GM12878 (cell line): ENCODE data around the gene NAALAD2. TPM values are rescaled to one million over a fixed set of nuclear protein-coding genes. Genes with fewer than 3 reads are reported as not detected.

Source experiments
- ATAC-seq: fragments of 200-7000 bp; cut with Tn5 transposase; 3 replicates; pipeline ENCODE4 v1.9.1; 2020; ENCODE audit warnings: mild to moderate bottlenecking, moderate library complexity
- BruUV-seq: library from RNA; stranded (reverse); fragments of 400-500 nt; replicated peaks from 2 replicates; lab custom pipeline; 2021; lab: Mats Ljungman, UMichigan
- CTCF ChIA-PET: fragments of 300-600 bp; sonication (Branson Sonifier 250); formaldehyde crosslinking; extraction: SDS; loops from one replicate; lab custom pipeline; 2021; ENCODE audit warnings: inconsistent platforms; lab: Yijun Ruan, JAX
- POLR2A ChIA-PET: fragments of 350-600 bp; formaldehyde crosslinking; extraction: SDS; loops from one replicate; lab custom pipeline; 2021; ENCODE audit warnings: inconsistent platforms; lab: Charles Lee
- RAD21 ChIA-PET: fragments of 300-600 bp; sonication (Branson Sonifier 250); formaldehyde crosslinking; loops from one replicate; lab custom pipeline; 2023; ENCODE audit warnings: antibody characterized with exemption; ENCODE audit not compliant: unreplicated experiment; lab: Charles Lee
- SMC1A ChIA-PET: fragments of 300-600 bp; sonication (Branson Sonifier 250); formaldehyde crosslinking; loops from one replicate; lab custom pipeline; 2023; ENCODE audit not compliant: unreplicated experiment, uncharacterized antibody; lab: Charles Lee
- DNase-seq: peaks from one replicate; pipeline ENCODE4 v3.0.0-alpha.2; 2011; ENCODE audit warnings: low read depth, low spot score
- FAIRE-seq: peaks from 3 replicates; lab custom pipeline; 2011; peaks lifted over from hg19 to GRCh38; lab: Jason Lieb, UNC
- H2AFZ ChIP-seq: 2 replicates; pipeline ENCODE4 v1.6.0; 2011; ENCODE audit warnings: low read depth, low read length, control low read depth; ENCODE audit not compliant: control insufficient read depth
- H3K27ac ChIP-seq: 2 replicates; pipeline ENCODE4 v1.5.1; 2011; ENCODE audit warnings: control low read depth; ENCODE audit not compliant: control insufficient read depth, insufficient read depth
- H3K27me3 ChIP-seq, 2 experiments: replicated peaks in 1 of 2; 2 replicates each; pipeline versions ENCODE4 v1.6.0 to v1.6.1; 2011; ENCODE audit warnings: low read length in 1 of 2; ENCODE audit not compliant: control insufficient read depth in 2 of 2, insufficient read depth in 2 of 2
- H3K36me3 ChIP-seq, 2 experiments: 2 replicates each; pipeline ENCODE4 v1.5.1; 2011; ENCODE audit warnings: low read length in 1 of 2; ENCODE audit not compliant: control insufficient read depth in 2 of 2, insufficient read depth in 2 of 2
- H3K4me1 ChIP-seq: 2 replicates; pipeline ENCODE4 v1.6.1; 2011; ENCODE audit warnings: mild to moderate bottlenecking, low read length, moderate library complexity, mixed read lengths; ENCODE audit not compliant: control insufficient read depth, insufficient read depth
- H3K4me2 ChIP-seq: 2 replicates; pipeline ENCODE4 v1.6.0; 2011; ENCODE audit warnings: control low read depth; ENCODE audit not compliant: control insufficient read depth, insufficient read depth
- H3K4me3 ChIP-seq: fragments of 200-600 bp; sonication (generic); 2 replicates; pipeline ENCODE4 v1.5.1; 2016
- H3K79me2 ChIP-seq: 2 replicates; pipeline ENCODE4 v1.6.0; 2011; ENCODE audit warnings: low read length; ENCODE audit not compliant: control insufficient read depth, insufficient read depth
- H3K9ac ChIP-seq: 2 replicates; pipeline ENCODE4 v1.8.0; 2011; ENCODE audit warnings: low read length, control low read depth, mixed read lengths; ENCODE audit not compliant: control insufficient read depth, insufficient read depth
- H3K9me3 ChIP-seq: replicated peaks from 3 replicates; pipeline ENCODE4 v1.5.1; 2011; ENCODE audit warnings: mild to moderate bottlenecking, low read length; ENCODE audit not compliant: control insufficient read depth, insufficient read depth
- H4K20me1 ChIP-seq: 2 replicates; pipeline ENCODE4 v1.6.0; 2011; ENCODE audit not compliant: control insufficient read depth, insufficient read depth
- BACH1 ChIP-seq: fragments of 450-650 bp; IDR thresholded peaks from 2 replicates; pipeline ENCODE4 v1.6.1; 2017; ENCODE audit warnings: mild to moderate bottlenecking, borderline replicate concordance
- DPF2 ChIP-seq: fragments of 450-650 bp; IDR thresholded peaks from 2 replicates; pipeline ENCODE4 v1.6.1; 2017; ENCODE audit warnings: mild to moderate bottlenecking
- NFIC ChIP-seq: IDR thresholded peaks from 2 replicates; pipeline ENCODE4 v1.6.1; 2012; ENCODE audit warnings: low read depth, mild to moderate bottlenecking, inconsistent platforms, low read length, moderate library complexity
- RAD21 ChIP-seq: IDR thresholded peaks from 2 replicates; pipeline ENCODE4 v1.6.1; 2011; ENCODE audit warnings: mild to moderate bottlenecking, low read depth, low read length, moderate library complexity; ENCODE audit not compliant: insufficient read depth
- SMC3 ChIP-seq: IDR thresholded peaks from 2 replicates; pipeline ENCODE4 v1.6.1; 2011; ENCODE audit warnings: low read length, improper control_type of control experiment, borderline replicate concordance
- SUPT20H ChIP-seq: IDR thresholded peaks from 2 replicates; pipeline ENCODE4 v1.6.1; 2011; ENCODE audit warnings: low read depth, mild to moderate bottlenecking, low read length, moderate library complexity, borderline replicate concordance; ENCODE audit not compliant: control insufficient read depth
- WGBS: methylation state at CpG from one replicate; pipeline ENCODE4 v1.1.6; 2016; ENCODE audit warnings: low lambda C conversion rate; ENCODE audit not compliant: insufficient replicate concordance, insufficient coverage; ENCODE audit errors: missing lambda C conversion rate; 5-methylcytosine and 5-hydroxymethylcytosine counted together
- in situ Hi-C: fragments of 300-500 bp; cut with MboI; formaldehyde crosslinking; loops from 9 replicates; pipeline ENCODE4 v1.14.3; 2018; ENCODE audit warnings: mixed read lengths
- intact Hi-C: fragments of 100-400 bp; cut with micrococcal nuclease; formaldehyde crosslinking; loops from one replicate; pipeline ENCODE4 v1.14.2; 2022; ENCODE audit not compliant: unreplicated experiment
- polyA plus RNA-seq, 11 experiments: library from polyadenylated mRNA; depleted of rRNA in 4 of 11; unstranded in 6 of 11; stranded (reverse) in 5 of 11; fragments of >200 nt; fragmentation: Nextera tagmentation in 4 of 11; fragmentation: Illumina TruSeq in 1 of 11; extraction: Ambion mirVana in 4 of 11; extraction: Trizol in 1 of 11; gene quantifications; 1 replicate in 1 of 11; 2 replicates in 10 of 11; pipeline versions ENCODE4 v1.2.1 to v1.2.3, GENCODE V29; 2011 to 2016; ENCODE audit warnings: inconsistent platforms in 2 of 11, missing spikeins in 2 of 11, low read depth in 1 of 11
- total RNA-seq, 4 experiments: library from RNA; depleted of rRNA in 3 of 4; stranded (reverse); fragments of >200 nt in 3 of 4; fragmentation: Illumina TruSeq in 1 of 4; extraction: Trizol in 1 of 4; gene quantifications; 2 replicates each; pipeline versions ENCODE4 v1.2.1 to v1.2.3, GENCODE V29; 2013 to 2021
- TF ChIP-seq, protein P1 (sequence below): IDR thresholded peaks from 2 replicates; pipeline ENCODE4 v1.6.1; 2011; ENCODE audit warnings: low read depth, low read length, improper control_type of control experiment, borderline replicate concordance
- TF ChIP-seq, protein P2 (sequence below): fragments of 450-650 bp; IDR thresholded peaks from 2 replicates; pipeline ENCODE4 v1.6.1; 2016; ENCODE audit warnings: mild to moderate bottlenecking

The NAALAD2 gene
- total and polyA plus RNA-seq, 10 of the 15 experiments (the other 5 are each of a cell fraction or from before 2014, with no cell fraction given) = 0.05 to 0.24 (median 0.11) TPM; not detected in 5

- Histone ChIP-seq H3K36me3 (peaks cover 0 to 7% of the 10 kb centered on the region in 2 experiments; a peak in 2 of 4 replicates), H3K27ac (no peak overlapping the region), H3K9me3 (no peaks in the 10 kb centered on the region), H4K20me1 (no peaks in the 10 kb centered on the region), H3K4me3 (no peak overlapping the region), H3K4me1 (no peaks in the 10 kb centered on the region), H3K4me2 (no peak overlapping the region), H3K79me2 (no peaks in the 10 kb centered on the region), H3K9ac (no peak overlapping the region), H3K27me3 (no peaks in the 10 kb centered on the region), H2AFZ (no peak overlapping the region)
- FAIRE-seq (no peak), ATAC-seq (no peak), DNase-seq (no peak)
- in situ Hi-C loops (no loop called here), intact Hi-C loops (no loop called here)
- ChIA-PET RAD21 (interaction anchor here (0.9 to 1.9 kb wide), 6 partner anchors 9 to 121 kb away, joined by 3 to 9 read pairs (median 3); no protein-coding TSS in a partner anchor), CTCF (interaction anchor here (0.6 to 3.7 kb wide), 29 partner anchors 8 to 325 kb away, joined by 3 to 67 read pairs (median 4); partner anchors contain the start of gene CHORDC1), SMC1A (interaction anchor here (0.9 to 1.8 kb wide), 7 partner anchors 9 to 256 kb away, joined by 3 to 8 read pairs (median 3); no protein-coding TSS in a partner anchor), POLR2A (interaction anchor here (1.4 kb wide), 1 partner anchor 16 kb away, joined by 3 read pairs; no protein-coding TSS in a partner anchor)
- TF ChIP-seq, protein P1, sequence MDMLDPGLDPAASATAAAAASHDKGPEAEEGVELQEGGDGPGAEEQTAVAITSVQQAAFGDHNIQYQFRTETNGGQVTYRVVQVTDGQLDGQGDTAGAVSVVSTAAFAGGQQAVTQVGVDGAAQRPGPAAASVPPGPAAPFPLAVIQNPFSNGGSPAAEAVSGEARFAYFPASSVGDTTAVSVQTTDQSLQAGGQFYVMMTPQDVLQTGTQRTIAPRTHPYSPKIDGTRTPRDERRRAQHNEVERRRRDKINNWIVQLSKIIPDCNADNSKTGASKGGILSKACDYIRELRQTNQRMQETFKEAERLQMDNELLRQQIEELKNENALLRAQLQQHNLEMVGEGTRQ = no peak
- no peak for TF ChIP-seq NFIC
- BruUV-seq = no TSS peak
- WGBS = 96% methylated on average over 13 of the region's 13 CpGs
These were observed 69.9 kb downstream of the NAALAD2 start for GRCh38 chr11:90204407-90204806.

GRCh38 chr11:90204832-90205646 is 70.6 kb downstream of the NAALAD2 start:
- POLR2A ChIA-PET = interaction anchor here (0.6 to 1.4 kb wide), 2 partner anchors 15 to 292 kb away, joined by 3 to 4 read pairs; no protein-coding TSS in a partner anchor
- intact Hi-C loops (no loop called here), in situ Hi-C loops (no loop called here)
- H4K20me1 ChIP-seq = no peaks in the 10 kb centered on the region
- H3K9ac ChIP-seq = no peak overlapping the region
- H2AFZ ChIP-seq = no peak overlapping the region
- no peak overlapping the region for H3K4me2 ChIP-seq
- H3K27ac ChIP-seq = no peak overlapping the region
- FAIRE-seq (peak; percentile 66), DNase-seq (no peak), ATAC-seq (peak; percentile 77)
- SMC1A ChIA-PET = interaction anchor here (0.9 to 1.8 kb wide), 7 partner anchors 9 to 255 kb away, joined by 3 to 8 read pairs (median 3); no protein-coding TSS in a partner anchor
- H3K4me1 ChIP-seq = no peaks in the 10 kb centered on the region
- H3K9me3 ChIP-seq = no peaks in the 10 kb centered on the region
- no peaks in the 10 kb centered on the region for H3K79me2 ChIP-seq
- H3K36me3 ChIP-seq = peaks cover 0 to 13% of the 10 kb centered on the region in 2 experiments; a peak in 3 of 4 replicates
- no peak overlapping the region for H3K4me3 ChIP-seq
- no TSS peak for BruUV-seq
- H3K27me3 ChIP-seq = no peaks in the 10 kb centered on the region
- CTCF ChIA-PET = interaction anchor here (0.6 to 3.7 kb wide), 32 partner anchors 8 to 965 kb away, joined by 3 to 67 read pairs (median 4); partner anchors contain the start of gene CHORDC1
- 0% methylated on average over 3 of the region's 3 CpGs for whole genome bisulfite sequencing
- RAD21 ChIA-PET = interaction anchor here (0.9 to 1.9 kb wide), 6 partner anchors 9 to 121 kb away, joined by 3 to 9 read pairs (median 3); no protein-coding TSS in a partner anchor
- TF ChIP-seq DPF2 = no peak
- peak; percentile 49; the same call in 1 of the 2 replicates for TF ChIP-seq SMC3
- TF ChIP-seq RAD21 = peak; percentile 76
- no peak for TF ChIP-seq BACH1
- TF ChIP-seq, protein P2, sequence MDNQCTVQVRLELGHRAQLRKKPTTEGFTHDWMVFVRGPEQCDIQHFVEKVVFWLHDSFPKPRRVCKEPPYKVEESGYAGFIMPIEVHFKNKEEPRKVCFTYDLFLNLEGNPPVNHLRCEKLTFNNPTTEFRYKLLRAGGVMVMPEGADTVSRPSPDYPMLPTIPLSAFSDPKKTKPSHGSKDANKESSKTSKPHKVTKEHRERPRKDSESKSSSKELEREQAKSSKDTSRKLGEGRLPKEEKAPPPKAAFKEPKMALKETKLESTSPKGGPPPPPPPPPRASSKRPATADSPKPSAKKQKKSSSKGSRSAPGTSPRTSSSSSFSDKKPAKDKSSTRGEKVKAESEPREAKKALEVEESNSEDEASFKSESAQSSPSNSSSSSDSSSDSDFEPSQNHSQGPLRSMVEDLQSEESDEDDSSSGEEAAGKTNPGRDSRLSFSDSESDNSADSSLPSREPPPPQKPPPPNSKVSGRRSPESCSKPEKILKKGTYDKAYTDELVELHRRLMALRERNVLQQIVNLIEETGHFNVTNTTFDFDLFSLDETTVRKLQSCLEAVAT = no peak
- TF ChIP-seq SUPT20H = no peak
